LNCaP clone FGC (cell line): ENCODE results near the gene DPEP2NB.
"Not testable (repeated sequence)": the region's sequence is repeated elsewhere in the genome, so short reads cannot be mapped to it uniquely, and the experiment has no call there.

Source experiments
- DNase-seq: peaks from one replicate; pipeline ENCODE4 v3.0.0-alpha.2; 2011; ENCODE audit warnings: low read depth
- H3K4me3 ChIP-seq: 2 replicates; pipeline ENCODE4 v1.5.1; 2011; ENCODE audit warnings: mild to moderate bottlenecking, low read depth, low read length, control low read depth
- CTCF ChIP-seq: IDR thresholded peaks from 2 replicates; pipeline ENCODE4 v1.5.1; 2012; ENCODE audit warnings: mild to moderate bottlenecking; ENCODE audit not compliant: control insufficient read depth, insufficient read depth; ENCODE audit errors: extremely low read depth

Gene DPEP2NB

GRCh38 chr16:68033101-68033500, 17.4 kb upstream of the DPEP2NB start:
- H3K4me3 ChIP-seq: no peak overlapping the region
- DNase-seq: no peak
- no peak for TF ChIP-seq CTCF

GRCh38 chr16:68031951-68032350, 16.2 kb upstream of the DPEP2NB start:
- no peak for TF ChIP-seq CTCF
- no peak overlapping the region for H3K4me3 ChIP-seq
- no peak for DNase-seq

GRCh38 chr16:68030108-68030507, 14.4 kb upstream of the DPEP2NB start:
- not testable (repeated sequence) for H3K4me3 ChIP-seq, DNase-seq

- no peak for TF ChIP-seq CTCF
- DNase-seq: no peak
- no peak overlapping the region for H3K4me3 ChIP-seq
Observed at GRCh38 chr16:68028996-68029395, 13.3 kb upstream of the DPEP2NB start.

GRCh38 chr16:68022728-68023537, 7.2 kb upstream of the DPEP2NB start, which contains the start of the genes DDX28 and DUS2:
Gene DDX28 (minus strand): TSS chr16:68023232. CDS start chr16:68023202, 30 bp downstream.
Gene DUS2 (plus strand): TSS chr16:68023284. CDS start chr16:68038024, 14,740 bp downstream.
- H3K4me3 ChIP-seq: peak within 1 kb of the TSS; percentile 89
- no peak for TF ChIP-seq CTCF
- DNase-seq: peak; percentile 78

- H3K4me3 ChIP-seq: peak overlapping the region; percentile 89
- TF ChIP-seq CTCF: no peak
- DNase-seq: no peak
Observed at GRCh38 chr16:68022278-68022727, 6.6 kb upstream of the DPEP2NB start.

- TF ChIP-seq CTCF: no peak
- peak overlapping the region; percentile 89 for H3K4me3 ChIP-seq
- DNase-seq: no peak
Observed at GRCh38 chr16:68021490-68021889, 5.8 kb upstream of the DPEP2NB start.
